Activated CD4-positive, alpha-beta T cell treated with anti-CD3 and anti-CD28 coated beads, Interleukin-2, amount 50 U/mL, for 1 hour (primary cell): ENCODE results near the gene HHAT.

Experiments
- DNase-seq: peaks from one replicate; pipeline ENCODE4 v3.0.0-alpha.2; 2020

HHAT gene

DNA sequence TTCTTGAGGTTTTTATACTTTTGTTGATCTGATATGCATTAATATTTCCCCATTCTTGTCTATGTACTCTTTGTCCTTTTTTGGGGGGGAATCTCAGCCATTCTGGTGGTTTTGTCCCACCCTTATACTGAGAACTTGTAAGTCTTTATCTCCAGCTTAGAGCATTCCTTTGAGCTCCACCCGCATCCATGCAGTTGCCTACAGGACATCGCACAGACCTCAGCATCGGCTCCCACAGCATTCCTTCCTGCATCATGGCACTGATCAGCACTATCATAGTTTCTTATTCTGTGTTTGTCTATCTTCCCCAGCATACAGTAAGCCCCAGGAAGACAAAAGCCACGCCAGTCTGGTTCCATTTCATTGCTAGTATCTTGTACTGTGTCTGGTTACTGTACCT lies 33.0 kb downstream of the HHAT start:
- no peak for DNase-seq

GRCh38 chr1:210362526-210362925 lies 33.8 kb downstream of the HHAT start:
- no peak for DNase-seq

- DNase-seq = no peak
These were observed 34.4 kb downstream of the HHAT start for GRCh38 chr1:210363119-210363518.

DNA sequence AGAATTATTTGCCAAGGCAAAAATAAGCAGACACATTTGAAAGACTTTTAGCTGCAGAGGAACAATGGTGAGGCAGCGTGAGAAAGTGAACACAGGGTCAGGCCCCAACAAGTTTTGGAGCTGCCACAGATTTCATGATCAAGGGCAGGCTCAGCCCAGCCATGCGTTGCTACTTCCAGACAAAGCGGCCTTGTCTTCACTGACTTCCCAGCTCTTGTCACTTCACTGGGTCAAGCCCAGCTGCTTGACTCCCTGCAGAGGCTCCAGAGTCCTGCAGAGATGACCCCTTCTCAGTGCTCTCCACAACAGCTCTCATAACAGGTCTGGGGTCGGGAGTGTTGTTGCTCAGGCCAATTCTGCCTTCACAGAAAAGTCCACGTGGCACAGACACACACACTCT lies 35.8 kb downstream of the HHAT start:
- no peak for DNase-seq

GRCh38 chr1:210366767-210367166 lies 38.1 kb downstream of the HHAT start:
- DNase-seq = no peak

DNA sequence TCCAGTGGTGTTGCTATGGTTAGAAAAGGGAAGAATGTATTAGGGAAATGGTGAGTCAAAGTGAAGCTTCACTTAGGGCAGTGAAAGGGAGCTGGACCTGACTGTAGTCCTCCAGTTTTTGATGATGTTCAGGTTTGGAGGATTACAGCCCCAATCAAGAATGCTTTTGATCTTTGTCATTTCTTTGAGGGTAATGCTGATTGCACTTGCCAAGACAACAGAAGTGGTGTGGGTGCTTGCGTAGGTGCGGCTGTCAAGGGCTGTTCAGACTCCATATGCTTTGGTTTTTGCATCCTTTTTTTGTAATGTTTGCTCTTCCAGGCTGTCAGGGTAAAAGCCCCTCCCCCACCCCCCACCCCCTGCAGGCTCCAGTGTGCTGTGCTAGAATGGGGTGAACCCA lies 38.9 kb downstream of the HHAT start:
- no peak for DNase-seq

DNA sequence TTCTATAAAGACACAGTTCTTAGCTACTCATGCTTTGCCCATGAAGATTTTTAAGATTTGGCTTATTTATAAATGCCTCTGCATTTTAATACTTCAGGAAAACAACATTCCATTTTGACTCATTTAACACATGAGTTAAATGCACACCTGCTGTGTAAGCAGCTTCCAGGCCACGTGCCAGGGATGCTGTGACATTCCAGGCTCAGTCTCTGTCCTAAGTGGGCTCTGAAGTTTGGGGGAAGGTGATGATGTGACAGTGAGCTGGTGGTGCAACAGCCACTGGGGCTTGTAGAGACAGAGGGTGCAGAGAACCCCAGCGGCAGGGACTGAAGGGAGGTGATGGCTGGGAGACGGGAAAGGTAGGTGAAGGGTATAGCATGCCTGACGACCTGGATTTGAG lies 40.7 kb downstream of the HHAT start:
- DNase-seq = no peak

DNA sequence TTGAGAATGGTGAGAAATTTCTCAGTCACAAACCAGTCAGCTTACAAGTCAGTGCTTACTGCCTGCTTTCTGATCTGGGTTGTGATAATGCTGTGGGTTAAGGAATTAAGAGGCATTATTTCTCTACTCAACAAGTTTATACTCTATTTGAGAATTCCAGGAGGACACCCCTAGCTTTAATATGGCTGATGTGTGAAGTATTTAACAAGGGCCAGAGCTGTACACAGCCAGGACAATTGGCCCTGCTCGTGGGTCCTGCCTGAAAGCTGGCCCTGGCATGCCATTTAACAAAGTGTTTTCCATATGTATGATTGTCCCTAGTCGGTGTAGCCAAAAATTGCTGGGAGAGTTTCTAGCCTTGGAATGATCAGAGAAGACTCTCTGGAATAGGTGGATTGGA lies 43.2 kb downstream of the HHAT start:
- DNase-seq = no peak

DNA sequence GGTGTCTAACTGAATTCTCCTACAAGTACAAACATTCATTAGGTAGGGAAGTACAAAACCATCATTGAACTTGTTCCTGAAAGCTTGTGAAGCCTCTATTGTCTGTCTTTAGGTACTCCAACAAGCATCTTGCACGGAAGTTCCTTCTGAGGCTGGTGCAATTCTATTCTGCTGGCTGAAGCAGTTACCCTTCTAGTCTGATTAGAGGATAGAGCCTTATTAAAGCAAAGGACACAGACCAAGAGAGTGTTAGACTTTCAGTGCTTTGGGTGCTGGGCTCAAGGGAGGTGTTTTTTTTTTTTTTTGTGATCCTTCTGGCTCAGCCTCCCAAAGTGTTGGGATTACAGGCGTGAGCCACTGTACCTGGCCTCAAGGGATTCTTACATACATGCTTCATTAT lies 43.8 kb downstream of the HHAT start:
- DNase-seq = no peak

DNA sequence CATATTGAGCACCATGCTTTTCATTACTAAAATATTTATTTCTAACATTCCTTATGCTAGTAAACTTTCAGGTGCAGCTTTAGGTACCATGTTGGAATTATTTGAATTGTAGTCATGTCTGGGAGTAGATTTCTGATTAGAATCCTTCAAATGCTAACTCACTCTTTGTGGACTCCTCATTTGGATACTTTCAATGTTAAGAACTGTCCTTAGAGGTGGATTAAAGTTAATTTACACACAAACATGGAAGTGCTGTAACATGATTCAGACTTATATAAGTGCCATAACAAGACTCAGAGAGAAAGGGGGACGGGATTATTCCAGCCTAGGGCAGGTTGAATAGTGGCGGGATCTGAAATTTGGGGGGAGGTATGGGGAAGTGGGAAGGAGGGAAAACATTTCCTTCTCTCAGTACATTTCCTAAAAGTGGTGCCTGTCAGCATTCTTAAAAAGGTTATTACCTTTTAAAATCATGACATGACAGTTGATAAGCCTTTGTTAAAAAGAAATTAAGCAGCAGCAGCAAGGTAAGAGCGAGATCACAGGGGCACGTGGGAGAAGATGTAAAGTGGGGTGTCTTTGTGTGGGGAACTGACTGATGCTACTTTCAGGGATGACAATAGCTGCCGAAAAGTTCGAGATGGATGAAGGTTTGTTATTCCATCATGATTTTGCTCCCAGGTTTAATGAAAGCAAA lies 44.4 kb downstream of the HHAT start:
- no peak for DNase-seq

- DNase-seq = no peak
These were observed 44.9 kb downstream of the HHAT start for GRCh38 chr1:210373628-210373877.

DNA sequence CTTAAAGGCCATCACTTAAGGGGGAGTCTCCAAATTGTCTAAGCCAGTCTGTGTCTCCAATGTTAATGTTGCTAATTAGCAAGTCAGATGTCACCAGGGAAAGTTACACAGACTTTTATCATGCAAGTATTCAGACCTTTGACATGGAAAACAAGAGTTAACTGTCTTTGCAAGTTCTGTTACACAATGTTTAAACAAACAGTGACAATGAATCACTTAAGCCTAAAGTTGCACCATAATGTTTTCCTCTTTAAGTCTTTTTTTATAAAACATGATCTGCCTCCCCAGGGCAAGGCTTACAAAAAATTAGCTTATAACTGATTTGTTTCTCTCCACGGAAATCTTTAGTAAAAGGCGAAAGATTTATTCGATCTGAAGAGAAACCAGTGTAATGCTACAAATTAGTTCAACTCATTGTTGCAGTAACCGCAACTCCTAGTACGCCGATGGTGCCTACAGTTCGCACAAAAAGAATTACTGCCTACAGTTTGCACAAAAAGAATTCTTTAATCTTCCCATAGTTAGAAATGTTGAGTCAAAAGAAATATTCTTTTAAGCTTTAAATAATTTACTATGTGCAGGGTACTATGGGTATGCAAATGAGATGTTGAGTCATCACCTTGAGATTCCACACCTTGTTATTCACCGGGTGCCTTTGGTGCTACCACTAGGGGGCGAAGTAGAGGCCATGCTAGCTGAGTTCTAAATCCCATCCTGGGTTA lies 45.3 kb downstream of the HHAT start:
- peak; percentile 57 for DNase-seq

GRCh38 chr1:210374600-210374953 lies 45.9 kb downstream of the HHAT start:
- no peak for DNase-seq

GRCh38 chr1:210376836-210377372 lies 48.2 kb downstream of the HHAT start:
- DNase-seq = no peak

DNA sequence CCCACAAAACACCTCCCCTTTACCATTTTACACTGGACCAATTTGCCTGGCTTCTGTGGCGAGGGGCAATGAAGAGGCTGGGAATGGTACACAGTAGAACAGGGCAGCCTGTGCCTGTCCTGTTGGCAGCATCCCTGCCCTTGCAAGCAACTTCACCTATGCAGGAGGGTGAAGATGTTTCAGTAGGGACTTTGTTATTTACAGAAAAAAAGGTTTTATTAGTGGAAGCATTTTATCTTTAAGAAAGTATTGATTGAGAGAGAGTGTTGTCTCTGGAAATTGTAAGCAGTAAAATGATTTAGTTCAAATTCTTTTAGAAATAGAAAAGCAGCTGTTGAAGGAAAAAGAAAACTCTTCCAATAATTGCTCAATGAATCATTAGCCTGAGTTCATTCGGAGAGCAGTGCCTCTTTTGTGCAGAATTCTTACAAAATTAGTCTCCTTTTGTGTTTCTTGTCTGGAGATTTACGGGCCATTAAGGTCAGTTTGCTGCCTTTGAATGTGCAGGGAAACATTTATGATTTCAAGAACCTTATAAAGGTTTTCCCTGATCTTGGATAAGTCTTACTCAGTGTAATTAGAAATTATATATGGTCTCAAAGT lies 49.1 kb downstream of the HHAT start:
- no peak for DNase-seq

GRCh38 chr1:210378736-210379135 lies 50.0 kb downstream of the HHAT start:
- DNase-seq = no peak

- DNase-seq = no peak
These were observed 53.2 kb downstream of the HHAT start for GRCh38 chr1:210381934-210382333.

DNA sequence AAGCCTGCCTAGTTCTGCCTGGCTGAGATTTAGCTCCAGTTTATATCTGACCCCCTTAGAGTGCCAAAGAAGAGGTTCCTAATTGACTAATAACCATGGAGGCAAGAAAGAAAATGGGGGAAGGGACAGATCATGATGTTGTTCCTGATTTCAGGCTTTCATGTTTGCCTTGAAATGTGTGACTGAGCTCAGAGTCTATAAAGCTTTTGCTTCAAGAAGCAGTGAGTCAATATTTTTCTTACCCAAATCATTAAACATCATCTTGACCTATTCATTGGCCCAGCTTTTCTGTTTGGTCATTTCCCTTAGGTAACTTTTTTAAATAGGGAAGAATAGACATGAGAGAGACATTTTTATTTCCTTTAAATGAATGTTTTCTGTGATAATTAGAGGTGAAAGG lies 55.9 kb downstream of the HHAT start:
- DNase-seq = no peak

- DNase-seq = no peak
These were observed 56.5 kb downstream of the HHAT start for GRCh38 chr1:210385228-210385627.

DNA sequence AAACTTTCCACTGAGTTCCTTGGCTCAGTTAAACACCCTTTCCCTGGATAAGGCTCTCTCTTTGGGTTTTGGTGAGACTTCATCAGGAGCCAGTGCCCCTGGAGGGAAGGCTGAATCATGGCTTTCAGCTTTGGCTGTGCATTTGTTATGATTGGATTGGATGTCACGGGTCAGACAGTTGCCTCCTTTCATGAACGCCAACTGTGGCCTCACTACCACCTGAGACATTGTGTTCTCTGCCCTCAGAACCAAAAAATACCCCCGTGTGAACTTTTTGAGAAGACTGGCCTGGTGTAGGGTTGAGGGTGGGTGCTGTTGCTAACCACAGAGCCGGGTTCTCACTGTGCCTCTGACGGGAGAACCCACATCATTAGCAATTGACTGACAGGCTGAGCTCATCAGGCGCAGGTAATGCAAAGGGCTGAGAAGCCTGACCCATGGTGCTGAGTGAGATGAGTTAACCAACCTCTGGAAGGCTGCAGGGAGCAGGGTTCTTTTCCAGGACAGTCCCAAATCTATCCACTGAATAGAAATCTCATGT lies 65.6 kb downstream of the HHAT start:
- no peak for DNase-seq

- DNase-seq = no peak
These were observed 67.8 kb downstream of the HHAT start for GRCh38 chr1:210396541-210396940.

DNA sequence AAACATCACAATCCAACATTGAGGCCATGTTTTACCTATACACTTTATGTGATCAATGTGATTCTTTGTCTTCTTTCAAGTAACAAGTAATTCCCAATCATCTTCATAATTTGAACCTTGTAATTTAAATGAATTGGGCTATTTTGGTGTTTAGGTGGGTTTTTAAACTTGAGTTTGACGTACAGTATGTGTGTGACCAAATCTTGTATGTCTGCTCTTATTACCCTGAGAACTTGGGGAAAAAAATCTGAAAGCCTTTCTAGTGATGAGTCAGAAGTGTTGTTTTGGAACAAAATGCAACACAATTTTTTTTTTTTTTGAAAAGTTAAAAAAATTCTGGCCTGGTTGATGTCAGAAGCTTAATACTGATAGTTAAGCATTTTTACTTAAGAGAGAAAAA lies 68.5 kb downstream of the HHAT start:
- DNase-seq = no peak

DNA sequence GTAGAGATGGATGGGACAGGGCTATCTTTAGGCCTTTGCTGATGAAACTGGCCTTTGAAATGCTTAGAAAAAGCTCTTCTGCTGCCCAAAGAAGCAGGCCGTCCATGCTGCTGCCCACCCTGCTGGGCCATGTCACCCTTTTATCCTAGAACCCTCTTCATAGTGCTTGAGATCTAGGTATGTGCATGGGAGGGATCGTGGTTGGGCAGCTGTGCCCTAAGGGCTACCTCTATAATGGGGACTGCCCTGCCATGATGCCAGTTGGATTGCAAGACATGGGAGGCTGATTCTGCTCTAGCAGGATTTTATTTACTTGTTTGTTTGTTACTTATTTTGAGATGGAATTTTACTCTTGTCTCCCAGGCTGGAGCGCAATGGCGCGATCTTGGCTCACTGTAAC lies 69.0 kb downstream of the HHAT start:
- DNase-seq = no peak

GRCh38 chr1:210398466-210398865 lies 69.8 kb downstream of the HHAT start:
- no peak for DNase-seq
